NCI-H2081 (cell line): Measurements from ENCODE around the gene HDLBP.

ENCODE experiments used
- DNase-seq, 2 experiments: peaks; one replicate each; lab custom pipeline; 2025; lab: John Stamatoyannopoulos, UW

HDLBP gene

DNA sequence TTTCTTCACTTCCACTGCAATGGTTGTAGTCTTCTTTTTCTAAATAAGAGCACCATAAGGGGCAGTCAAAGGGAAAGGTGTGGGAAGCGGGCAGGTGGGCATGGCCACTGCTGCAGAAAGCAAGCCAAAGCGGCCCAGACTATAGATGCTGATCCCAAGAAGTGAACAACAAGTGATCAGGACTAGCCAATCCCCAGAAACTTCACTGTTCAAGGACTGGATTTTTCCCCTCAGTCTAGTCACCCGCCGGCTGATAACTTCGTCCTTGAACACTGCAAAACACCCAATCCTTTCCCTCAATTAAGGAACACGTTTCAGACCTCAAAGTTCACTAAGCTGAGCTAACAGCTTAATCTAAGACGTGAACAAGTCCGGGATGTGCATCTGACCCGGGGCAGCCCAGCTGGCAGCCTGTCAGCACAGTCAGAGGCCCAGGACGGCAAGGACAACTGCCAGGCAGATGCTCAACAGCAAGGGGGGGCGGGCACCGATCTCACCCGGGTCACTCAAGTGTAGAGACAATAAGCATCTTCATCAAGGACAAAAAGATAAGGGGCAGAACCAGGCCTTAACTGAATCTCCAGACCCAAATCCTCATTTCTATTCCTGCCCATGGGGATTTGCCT, 59.8 kb downstream of the HDLBP start:
- no peak for DNase-seq

GRCh38 chr2:241254904-241255351, 60.5 kb downstream of the HDLBP start:
- DNase-seq = no peak

- no peak for DNase-seq
These were observed 62.5 kb downstream of the HDLBP start for GRCh38 chr2:241252778-241253475.

- no peak for DNase-seq
These were observed 65.8 kb downstream of the HDLBP start for GRCh38 chr2:241249654-241250053.

- no peak for DNase-seq
These were observed 66.6 kb downstream of the HDLBP start for GRCh38 chr2:241248897-241249296.

GRCh38 chr2:241248289-241248688, 67.2 kb downstream of the HDLBP start:
- DNase-seq = no peak

DNA sequence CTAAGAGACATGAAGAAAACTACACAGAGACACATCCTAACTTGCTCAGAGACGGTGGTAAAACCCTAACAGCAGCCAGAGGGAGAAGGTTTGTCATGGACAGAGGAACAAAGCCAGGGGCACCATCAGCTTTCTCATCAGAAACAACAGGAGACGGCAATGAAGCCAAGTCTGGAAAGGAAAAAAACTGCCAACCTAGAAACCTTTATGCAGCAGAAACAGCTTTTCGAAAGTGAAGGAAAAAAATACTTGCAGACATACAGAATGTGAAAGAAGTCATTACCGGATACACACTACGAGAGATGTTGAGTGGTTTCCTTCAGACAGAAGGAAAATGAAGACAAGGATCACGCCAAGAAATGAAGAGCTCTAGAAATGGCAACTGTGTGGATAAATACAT, 71.1 kb downstream of the HDLBP start:
- DNase-seq = no peak

- DNase-seq = no peak
These were observed 73.2 kb downstream of the HDLBP start for GRCh38 chr2:241242306-241242705.

- no peak for DNase-seq
These were observed 73.8 kb downstream of the HDLBP start for GRCh38 chr2:241241669-241242068.

DNA sequence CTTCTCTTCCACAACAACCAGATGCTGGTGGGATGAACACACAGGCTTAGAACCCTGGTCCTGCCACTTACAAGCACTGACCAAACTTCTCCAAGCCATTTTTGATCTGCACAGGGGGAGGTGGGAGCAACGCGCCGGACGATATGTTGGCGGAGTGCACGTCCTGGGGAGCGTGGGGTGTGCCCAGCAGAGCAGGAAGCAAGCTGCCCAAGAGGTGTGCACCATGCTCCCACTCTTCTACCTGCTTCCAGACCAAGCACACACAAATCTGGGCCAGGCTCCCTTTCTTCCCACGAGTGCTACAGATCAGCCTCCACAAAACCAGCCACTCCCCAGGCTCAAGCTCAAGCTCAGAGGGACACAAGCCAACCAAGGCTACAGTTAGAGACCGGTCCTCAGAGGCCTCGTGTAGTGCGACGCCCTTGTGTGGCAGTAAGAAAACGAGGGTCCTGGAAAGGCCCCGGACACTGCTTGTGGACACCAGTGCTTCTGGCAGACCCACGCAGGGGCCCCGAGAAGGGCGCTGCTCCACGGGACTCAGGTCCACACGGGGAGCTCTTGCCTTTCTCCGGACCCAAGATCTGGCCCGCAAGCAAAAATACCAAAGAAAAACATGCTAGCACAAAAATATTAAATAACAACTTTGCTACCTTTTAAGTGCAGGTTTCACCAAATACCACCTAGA, 75.0 kb downstream of the HDLBP start:
- no peak for DNase-seq

- DNase-seq = no peak
These were observed 75.8 kb downstream of the HDLBP start for GRCh38 chr2:241239552-241240202.

DNA sequence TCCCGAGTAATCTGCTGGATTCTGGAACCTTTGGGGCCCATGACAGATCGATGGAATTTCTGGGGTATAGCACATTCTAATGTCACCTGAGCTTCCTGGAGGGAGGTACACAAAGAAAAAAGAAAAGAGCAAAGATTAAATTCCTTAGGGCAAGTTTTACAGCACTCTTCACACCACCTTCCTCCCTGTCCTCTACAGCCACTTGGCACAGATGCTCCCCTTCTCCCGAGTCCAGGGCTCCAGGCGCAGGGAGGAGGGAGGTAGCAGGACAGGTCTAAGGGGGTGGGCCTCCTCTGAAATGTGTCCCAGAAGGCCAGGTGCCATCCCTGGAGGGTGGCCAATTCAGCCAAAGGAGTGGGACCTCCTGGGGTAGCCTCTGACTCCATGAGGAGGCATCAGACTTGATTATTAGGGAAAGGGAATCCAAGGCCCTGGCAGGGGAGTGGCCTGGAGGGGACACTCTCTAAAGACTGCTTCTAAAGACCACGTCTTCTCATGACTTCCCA, 76.7 kb downstream of the HDLBP start:
- DNase-seq = no peak

GRCh38 chr2:241237949-241238371, 77.5 kb downstream of the HDLBP start:
- no peak for DNase-seq

DNA sequence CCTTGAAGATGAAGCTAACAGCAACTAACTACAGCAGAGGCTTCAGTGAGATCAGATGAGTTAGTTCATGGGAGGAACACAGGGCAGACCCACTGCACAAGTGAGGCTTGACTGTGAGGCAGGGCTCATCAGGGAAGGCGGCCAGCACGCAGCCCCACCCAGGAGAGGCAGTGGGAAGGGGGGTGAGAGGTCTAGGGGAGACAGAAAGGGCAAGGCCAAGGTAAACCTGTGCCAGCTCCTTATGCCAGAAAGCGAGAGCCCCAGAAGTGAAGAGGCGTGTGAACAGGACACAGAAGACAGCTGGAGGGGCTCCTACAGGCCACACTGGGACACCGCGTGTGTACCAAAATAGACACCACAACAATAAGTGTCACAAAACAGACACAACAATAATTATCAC, 78.4 kb downstream of the HDLBP start:
- no peak for DNase-seq

DNA sequence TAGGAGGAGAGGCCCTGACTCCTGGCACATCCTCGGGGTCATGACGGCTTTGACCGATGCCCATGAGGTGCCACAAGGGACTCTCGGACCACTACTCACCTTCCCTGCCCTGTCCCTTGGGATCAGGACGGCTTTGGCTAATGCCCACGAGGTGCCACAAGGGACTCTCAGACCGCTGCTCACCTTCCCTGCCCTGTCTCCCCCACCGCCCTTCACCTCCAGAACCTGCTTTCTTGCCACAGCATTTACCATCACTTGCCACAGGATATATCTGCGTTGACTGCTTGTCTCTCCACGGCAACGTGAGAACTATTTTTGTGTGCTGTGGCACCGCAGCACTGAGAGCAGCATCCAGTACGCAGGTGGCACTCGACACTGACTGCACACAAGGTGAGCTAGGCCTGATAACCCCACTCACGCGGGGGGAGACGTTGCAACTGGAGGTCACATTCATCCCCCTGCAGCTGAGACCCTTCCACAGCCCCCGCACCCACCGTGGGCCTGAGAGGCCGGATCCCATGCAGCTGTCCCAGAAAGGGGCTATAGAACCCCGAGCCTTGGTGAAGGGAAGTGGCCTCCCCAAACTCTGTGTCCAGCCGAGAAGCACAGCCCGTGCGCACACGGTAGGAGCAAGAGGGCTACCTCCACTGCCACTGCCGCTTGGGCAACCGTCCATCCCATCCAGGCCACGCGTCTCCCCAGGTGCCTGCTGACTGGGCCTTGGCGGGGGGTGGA, 79.4 kb downstream of the HDLBP start:
- DNase-seq = no peak

DNA sequence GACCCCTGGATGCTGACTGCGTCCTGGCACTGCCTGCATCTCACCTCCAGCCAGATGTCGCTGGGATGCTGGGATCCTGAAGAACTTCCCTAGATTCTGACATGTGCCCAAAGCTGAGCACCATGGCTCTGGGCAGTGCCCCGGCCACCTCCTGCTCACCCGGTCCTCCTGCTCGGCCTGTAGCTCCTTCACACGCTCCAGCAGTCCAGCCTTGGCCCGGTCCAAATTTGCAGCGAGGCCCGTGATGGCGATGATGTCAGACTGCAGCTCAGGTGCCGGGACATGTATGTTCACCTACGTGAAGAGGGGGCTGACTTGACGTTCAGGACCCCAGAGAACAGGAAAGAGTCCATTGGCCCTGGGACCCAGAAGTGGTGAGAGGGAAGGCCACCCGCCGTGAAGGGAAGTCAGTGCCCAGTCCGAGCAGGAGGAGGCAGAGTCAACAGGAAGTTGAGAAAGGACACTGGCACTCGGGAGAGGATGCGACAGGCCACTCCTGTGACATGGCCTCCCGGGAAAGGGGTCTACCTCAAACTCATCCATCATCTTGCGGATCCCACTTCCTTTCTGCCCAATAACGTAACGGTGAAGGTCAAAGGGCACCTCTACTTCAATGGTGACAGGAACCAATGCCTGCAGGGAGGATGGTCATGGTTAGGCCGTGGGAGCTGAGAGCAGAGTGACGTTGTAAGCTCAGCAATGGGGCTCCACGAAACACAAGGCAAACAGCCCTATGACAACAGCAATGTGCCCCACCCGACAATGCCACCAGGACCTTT, 80.3 kb downstream of the HDLBP start:
- no peak for DNase-seq

GRCh38 chr2:241234066-241234790, 81.2 kb downstream of the HDLBP start:
- DNase-seq = no peak

DNA sequence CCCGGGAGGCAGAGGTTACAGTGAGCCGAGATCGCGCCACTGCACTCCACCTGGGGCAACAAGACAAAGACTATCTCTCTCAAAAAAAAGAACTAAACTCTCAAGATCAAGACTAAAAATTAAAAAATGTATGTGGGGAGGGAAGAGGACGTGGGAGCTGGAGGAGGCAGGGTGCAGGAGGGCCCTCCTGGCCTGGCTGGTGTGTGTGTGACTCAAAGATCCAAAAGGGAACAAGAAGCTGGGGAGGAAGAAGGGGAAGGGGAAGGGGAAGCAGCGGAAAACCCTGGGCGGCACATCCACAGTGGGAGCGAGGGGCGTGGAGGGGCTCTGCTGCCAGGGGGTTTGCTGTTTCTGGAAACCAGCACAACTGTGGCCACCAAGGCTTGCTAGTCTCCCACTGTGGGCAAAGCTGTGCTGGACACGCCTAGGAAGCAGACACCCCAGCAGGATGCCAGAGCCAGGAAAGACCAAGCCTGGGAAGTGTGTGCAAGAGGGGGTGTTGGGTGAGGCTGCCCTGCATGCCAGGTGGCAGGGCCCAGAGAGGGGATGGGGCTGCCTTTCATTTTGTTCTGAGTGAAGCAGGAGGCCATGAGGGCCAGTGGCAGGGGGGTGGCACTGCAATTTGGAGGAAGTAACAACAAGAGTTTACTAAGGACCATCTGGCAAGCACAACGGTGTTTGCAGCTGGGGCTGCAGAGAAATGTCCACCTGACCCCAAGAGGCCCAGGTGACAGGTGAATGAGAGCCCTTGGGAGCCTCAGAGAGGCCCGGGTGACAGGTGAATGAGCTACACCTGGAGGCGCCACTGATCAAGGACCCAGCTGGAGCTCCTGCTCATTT, 82.5 kb downstream of the HDLBP start:
- no peak for DNase-seq

DNA sequence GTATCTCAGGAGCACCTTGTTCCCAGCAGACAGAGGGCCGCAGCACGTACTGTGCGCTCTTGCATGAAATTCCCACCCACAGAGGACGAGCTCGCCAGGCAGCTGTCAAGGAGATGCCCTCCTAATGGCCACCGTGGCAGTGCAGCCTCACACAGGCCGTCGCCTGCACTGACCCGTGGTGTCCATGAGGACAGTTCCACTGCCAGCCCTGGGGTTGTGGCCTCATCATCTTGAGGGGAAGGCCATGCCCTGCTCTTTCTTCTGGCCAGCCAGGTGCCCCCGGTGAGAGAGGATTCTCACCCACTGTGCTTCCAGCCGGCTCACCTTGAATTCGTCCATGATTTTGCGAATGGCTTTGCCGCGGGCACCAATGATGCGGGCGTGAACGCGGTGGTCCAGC, 85.0 kb downstream of the HDLBP start:
- DNase-seq = no peak
